ENCODE data around the gene RUNX2.

Gene RUNX2

GRCh38 chr6:45686841-45687569 is 358.9 kb downstream of the RUNX2 start:
- DNase-seq, result no peak

GRCh38 chr6:45687570-45687969 is 359.4 kb downstream of the RUNX2 start:
- no peak for DNase-seq

GRCh38 chr6:45688180-45688579 is 360.1 kb downstream of the RUNX2 start:
- DNase-seq, result no peak

DNA sequence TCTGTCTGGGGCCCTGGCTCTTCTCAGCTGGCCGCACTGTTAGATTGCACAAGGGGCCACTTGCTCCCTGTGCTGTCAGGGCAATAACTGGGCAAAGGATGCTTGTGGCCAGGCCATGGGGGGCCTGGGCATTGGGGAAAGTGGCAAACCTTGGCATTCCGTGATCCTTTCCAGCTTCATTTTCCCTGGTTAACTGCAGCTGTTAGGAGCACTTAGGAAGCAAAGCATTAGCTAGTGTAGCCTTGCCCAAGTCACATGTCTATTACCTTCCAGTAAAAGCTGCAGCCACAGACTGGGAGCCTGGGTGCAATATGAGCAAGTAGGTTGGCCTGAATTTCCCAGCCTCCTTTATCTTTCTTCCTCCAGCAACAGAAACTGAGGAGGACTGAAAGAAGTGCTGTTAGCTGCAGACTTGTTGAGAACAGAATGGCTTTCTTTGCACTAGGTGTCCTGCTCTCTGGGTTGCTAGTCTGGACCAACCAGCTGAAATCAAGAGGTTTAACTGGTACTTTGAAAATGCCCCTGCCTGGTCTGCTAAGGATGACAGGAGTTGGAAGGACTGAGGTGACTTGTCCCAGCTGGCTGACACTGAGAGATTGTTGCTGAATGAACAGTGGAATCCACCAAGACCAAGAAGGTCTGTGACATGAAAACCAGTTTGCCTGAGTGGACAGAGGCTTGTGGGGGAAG is 361.9 kb downstream of the RUNX2 start:
- DNase-seq, result no peak

GRCh38 chr6:45690846-45691245 is 362.7 kb downstream of the RUNX2 start:
- no peak for DNase-seq

DNA sequence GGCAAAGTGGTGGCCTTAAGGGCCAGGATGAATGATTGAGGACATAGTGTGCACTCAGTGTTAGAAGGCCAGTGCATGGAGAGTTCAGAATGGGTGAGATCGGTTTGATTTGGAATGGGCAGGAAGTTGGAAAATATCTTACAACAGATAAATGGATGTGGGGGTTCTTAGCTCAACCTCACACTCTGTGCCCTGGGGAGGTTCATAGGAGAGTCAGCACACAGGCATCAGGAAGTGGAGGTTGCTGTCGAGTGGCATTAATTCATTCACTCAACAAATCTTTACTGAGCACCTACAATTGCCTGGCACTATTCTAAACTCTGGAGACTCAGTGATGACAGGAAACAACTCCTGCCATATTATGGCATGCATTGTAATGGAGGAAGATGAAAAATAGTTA is 363.3 kb downstream of the RUNX2 start:
- no peak for DNase-seq

- DNase-seq, result no peak
Measured at GRCh38 chr6:45692021-45692420, 363.9 kb downstream of the RUNX2 start.

- no peak for DNase-seq
Measured at GRCh38 chr6:45696738-45697137, 368.6 kb downstream of the RUNX2 start.

DNA sequence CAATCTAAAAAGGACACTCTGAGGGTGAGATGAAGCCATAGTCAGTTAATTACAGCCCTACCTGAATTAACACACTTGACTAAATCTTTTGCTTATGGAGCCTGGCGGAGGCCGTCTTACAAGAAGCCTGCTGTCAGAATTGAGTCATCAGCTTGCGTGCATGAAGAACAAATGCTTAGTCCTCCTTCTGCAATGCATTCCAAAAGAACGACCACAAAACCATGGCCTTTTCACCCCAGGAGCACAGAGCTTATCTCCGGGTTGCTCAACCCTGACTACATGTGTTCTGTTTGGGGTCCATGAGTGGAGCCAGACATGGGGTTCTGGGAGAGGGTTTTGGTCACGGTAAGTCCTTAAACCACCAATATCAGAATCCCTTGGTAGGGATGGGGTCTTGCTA is 369.5 kb downstream of the RUNX2 start:
- no peak for DNase-seq

DNA sequence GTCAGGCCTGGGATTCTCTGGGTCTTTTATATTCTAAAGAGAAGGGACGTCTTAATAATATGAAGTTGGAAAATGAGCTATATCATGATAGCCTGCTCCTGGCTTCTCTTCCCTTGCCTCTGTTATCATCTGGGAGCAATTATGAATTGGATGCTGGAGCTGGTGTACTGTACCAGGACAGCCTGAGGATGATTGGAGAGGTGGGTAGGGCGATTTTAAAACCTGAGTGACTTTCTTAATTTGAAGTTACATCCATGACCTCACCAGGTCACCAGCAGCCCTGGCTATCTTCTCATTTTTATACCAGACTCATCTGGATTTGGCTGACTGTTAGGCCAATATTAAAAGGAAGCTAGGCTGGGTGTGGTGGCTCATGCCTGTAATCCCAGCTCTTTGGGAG is 369.9 kb downstream of the RUNX2 start:
- no peak for DNase-seq

DNA sequence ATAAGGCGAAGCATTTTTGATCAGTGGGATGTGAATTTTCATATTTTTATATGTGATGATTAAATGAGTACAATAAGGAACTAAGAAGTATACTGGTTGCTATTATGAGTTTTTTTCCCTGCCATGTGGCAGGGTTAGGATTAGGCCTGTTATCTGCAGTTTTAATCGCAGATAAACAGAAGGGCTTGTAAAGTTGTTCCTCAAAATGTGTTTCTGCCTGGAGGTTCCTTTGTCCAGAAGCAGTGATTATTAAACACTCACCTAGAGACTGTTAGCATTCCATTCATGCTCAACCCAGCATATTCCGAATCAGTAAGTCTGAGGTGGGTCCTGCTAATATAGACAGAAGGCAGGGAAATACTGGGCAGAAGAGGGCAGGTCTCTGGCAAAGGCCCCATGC is 371.5 kb downstream of the RUNX2 start:
- no peak for DNase-seq

GRCh38 chr6:45702849-45703739 is 375.0 kb downstream of the RUNX2 start:
- DNase-seq, result no peak

- DNase-seq, result no peak
Measured at GRCh38 chr6:45704056-45704800, 376.1 kb downstream of the RUNX2 start.

DNA sequence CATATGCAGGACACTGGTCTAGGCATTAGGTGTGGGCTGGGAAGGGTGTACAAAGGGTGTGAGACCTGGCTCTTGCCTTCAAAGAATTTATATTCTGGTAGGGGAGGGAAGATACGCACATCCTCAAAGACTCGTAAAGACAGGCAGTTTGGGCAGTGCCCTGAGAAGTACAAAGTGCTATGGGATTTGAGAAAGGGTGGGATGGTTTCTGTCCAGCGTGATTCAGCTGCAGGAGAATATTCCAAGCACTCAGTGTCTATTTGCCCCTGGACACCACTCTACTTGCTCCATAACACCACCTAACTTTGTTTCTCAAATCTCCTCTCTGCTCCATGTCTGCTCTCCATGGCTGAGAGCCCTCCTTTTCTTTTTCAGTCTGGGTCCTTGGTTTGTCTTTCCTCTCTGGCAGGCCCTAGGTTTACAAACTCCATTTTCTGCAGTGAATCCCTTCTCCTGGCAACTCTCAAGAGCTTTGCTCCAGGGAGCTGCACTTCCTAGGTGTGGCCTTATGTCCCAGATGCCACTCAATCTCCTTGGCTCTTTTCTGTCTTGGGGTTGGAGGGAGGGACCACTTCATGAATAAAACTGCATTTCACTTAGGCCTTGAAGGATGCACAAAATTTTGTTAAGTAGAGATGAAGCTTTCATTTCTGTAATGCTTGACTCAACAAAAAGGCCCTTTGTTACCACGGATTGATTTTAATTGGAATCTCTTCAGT is 377.2 kb downstream of the RUNX2 start:
- DNase-seq, result no peak

DNA sequence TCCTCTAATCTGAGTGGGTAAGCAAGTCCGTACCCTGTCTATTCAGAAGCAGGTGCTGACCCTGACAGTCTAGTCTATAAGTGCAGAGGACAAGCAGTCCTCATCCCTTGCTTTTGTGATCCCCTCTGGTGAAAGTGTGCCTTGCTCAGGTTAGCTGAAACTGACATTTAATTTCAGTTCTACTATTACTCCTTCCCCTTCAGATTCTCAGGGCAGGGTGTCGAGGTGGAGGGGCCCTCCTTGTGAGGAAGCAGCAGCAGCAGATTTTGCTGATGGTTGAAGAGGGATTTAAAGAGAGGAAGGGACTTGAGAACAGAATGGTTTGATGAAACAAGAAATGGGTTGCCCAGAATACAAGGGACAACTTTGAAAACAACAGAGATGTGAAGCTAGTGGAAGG is 378.2 kb downstream of the RUNX2 start:
- no peak for DNase-seq

GRCh38 chr6:45707176-45707575 is 379.0 kb downstream of the RUNX2 start:
- DNase-seq, result no peak

DNA sequence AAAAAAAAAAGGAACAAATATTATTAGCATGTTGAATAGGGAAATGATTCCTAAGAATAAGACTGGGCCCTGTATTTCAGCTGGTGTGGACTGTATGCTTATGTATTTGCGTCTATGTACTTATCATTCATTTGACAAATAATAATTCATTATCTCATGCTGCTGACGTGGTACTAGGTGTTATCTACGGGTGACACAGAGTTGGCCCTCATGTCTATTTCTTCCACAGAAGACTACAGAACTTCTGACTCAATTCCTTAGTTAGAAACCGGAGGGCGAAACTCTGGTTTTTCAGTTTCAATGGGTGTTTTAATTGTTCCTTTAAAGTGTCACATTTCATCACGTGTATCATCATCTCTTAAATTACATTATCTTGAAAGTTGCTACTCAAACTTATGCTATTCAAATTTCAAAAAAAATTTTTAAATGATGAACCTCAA is 381.7 kb downstream of the RUNX2 start:
- DNase-seq, result no peak

DNA sequence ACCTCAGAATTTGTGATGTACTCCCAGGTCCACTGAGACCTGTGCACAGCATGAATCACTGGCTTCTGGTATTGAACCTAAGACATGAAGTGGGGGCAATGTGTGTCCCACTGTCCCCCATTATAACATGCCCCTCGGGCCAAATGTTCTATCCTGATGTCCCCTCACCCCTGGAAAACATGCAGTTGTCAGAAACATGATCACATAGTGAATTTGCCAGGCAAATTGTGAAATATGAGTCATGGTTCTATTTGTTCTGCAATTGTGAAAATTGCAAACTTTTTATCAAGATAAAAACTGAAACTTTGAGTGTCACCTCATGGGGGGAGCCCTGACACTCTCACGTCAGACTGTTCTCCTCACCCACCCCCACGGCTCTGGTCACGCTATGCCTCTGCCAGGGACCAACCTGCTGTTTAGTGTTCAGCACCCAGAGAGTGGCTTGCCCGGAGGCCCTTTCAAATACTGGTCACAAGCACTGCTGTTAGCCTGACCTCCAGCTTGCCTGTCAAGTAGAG is 382.2 kb downstream of the RUNX2 start:
- peak; percentile 56 for DNase-seq

DNA sequence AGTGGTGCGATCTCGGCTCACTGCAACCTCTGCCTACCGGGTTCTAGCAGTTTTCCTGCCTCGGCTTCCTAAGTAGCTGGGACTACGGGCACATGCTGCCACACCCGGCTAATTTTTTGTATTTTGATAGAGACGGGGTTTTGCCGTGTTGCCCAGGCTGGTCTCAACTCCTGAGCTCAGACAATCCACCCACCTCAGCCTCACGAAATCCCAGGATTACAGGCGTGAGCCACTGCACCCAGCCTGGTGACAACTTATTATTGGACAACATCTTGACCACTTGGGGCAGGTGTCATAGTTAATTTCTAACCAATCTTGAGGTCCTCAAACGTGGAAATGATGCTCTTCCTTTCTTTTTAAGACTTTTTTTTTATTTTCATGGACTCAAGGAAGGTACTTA is 383.9 kb downstream of the RUNX2 start:
- DNase-seq, result no peak

DNA sequence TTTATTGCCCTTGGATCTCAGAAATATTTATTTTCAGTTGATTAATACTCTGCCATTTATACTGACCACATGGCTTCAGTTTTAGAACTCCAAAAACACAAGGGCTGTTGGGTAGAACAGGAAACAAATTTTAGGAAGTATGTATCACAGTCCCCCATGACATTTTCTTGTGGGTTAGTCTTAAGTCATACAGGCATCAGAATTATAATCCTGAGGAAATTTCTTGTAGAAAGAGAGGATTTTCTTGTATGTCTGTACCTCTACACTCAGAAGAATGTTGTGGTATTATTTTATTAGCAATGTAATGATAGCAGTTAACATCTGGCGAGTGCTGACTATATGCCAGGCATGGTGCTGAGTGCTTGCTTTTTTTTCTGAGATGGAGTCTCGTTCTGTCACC is 384.7 kb downstream of the RUNX2 start:
- no peak for DNase-seq

All from CD4-positive, alpha-beta T cell treated with Interleukin-17A for 4 hours (primary cell).